K562 treated with DMSO at 1 percent for 24 hours (cell line): ENCODE data around the gene TAF11L7. TPM values are rescaled to one million over a fixed set of nuclear protein-coding genes. Genes with fewer than 3 reads are reported as not detected.

Experiments
- total RNA-seq: library from RNA; unstranded; fragments of 300-600 nt; gene quantifications from 2 replicates; pipeline ENCODE4 v1.2.3, GENCODE V29; 2022; ENCODE audit warnings: low read depth; ENCODE audit not compliant: insufficient read depth

The TAF11L7 gene
- total RNA-seq: not detected in 2 replicates

DNA sequence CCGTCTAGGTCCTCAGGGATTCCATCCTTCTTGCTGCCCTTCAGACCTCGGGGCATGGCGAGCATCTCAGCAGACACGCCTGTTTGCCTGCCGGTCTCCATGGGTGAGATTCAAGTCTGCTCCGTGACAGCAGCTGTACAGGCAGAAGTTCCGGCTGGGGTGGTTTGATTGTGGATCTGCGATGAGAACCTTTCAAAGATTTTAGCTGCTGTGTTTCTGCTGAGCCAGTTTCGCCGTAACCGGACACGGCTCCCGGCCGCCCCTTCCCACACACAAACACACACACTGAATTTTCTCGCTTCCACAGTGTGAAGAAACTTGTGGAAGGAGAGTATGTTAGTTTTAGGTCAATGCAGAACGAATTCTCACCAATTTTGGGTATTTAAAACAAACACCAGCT, at the start of gene TAF11L7:
Gene TAF11L7, minus strand, starts transcription at position 101 of the 400 bp plus-strand sequence.

GRCh38 chr5:17634160-17634559, 48.6 kb upstream of the TAF11L7 start, which contains the start of gene TAF11L14:
Gene TAF11L14 (plus strand): TSS chr5:17634460.

GRCh38 chr5:17631788-17632187, 46.2 kb upstream of the TAF11L7 start, which contains the start of gene TAF11L13:
Gene TAF11L13 (plus strand): TSS chr5:17632088.

GRCh38 chr5:17610092-17610491, 24.5 kb upstream of the TAF11L7 start, which contains the start of gene TAF11L12:
Gene TAF11L12 (plus strand): TSS chr5:17610392.

DNA sequence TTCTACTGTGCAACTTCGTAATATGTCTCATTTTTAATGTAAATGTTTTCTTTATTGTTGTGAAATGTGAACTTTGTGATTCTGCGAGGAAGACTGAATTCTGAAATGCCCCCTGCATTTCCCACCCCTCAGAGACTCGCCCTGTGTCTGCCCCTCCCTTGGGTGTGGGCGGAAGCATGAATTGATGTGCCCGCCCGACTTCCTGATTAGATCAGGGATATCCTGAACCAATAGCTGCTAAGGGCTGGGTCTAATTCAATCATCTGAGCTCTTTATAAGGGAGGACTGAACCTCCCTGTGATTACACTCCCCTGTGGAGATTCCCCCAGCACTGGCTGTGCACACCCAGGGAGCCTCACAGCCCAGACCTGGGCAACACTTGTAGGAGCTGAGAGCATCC, 18.3 kb upstream of the TAF11L7 start, which contains the start of gene TAF11L11:
Gene TAF11L11, plus strand, starts transcription at position 304 of the 400 bp plus-strand sequence.

GRCh38 chr5:17597728-17598127, 12.2 kb upstream of the TAF11L7 start, which contains the start of gene TAF11L10:
Gene TAF11L10 (minus strand): TSS chr5:17597828.

DNA sequence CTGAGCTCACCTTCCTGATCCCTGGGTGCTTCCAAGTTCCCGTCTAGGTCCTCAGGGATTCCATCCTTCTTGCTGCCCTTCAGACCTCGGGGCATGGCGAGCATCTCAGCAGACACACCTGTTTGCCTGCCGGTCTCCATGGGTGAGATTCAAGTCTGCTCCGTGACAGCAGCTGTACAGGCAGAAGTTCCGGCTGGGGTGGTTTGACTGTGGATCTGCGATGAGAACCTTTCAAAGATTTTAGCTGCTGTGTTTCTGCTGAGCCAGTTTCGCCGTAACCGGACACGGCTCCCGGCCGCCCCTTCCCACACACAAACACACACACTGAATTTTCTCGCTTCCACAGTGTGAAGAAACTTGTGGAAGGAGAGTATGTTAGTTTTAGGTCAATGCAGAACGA, 8.7 kb upstream of the TAF11L7 start, which contains the start of gene TAF11L9:
Gene TAF11L9, minus strand, starts transcription at position 140 of the 400 bp plus-strand sequence.

GRCh38 chr5:17590860-17591259, 5.3 kb upstream of the TAF11L7 start, which contains the start of gene TAF11L8:
Gene TAF11L8 (minus strand): TSS chr5:17590960.

Other genes with a start within 250 kb of the TAF11L7 start
- gene TAF11L2, start 87.5 kb downstream of the TAF11L7 start, total RNA-seq: not detected in 2 replicates
- not detected in 2 replicates for gene TAF11L3, start 67.4 kb downstream of the TAF11L7 start, total RNA-seq
- not detected in 2 replicates for gene TAF11L4, start 64.0 kb downstream of the TAF11L7 start, total RNA-seq
- not detected in 2 replicates for gene TAF11L5, start 60.5 kb downstream of the TAF11L7 start, total RNA-seq
- gene TAF11L6, start 57.1 kb downstream of the TAF11L7 start, total RNA-seq: not detected in 2 replicates
- not detected in 2 replicates for gene TAF11L8, start 5.2 kb upstream of the TAF11L7 start, total RNA-seq
- gene TAF11L9, start 8.6 kb upstream of the TAF11L7 start, total RNA-seq: not detected in 2 replicates
- gene TAF11L10, start 12.1 kb upstream of the TAF11L7 start, total RNA-seq: not detected in 2 replicates
- gene TAF11L11, start 18.4 kb upstream of the TAF11L7 start, total RNA-seq: not detected in 2 replicates
- not detected in 2 replicates for gene TAF11L12, start 24.6 kb upstream of the TAF11L7 start, total RNA-seq
- gene TAF11L13, start 46.3 kb upstream of the TAF11L7 start, total RNA-seq: not detected in 2 replicates
- not detected in 2 replicates for gene TAF11L14, start 48.7 kb upstream of the TAF11L7 start, total RNA-seq